Keratinocyte (primary cell): ENCODE results near the gene DIS3L2. TPM values are rescaled to one million over a fixed set of nuclear protein-coding genes. Genes with fewer than 3 reads are reported as not detected.

Experiments used
- DNase-seq: peaks from one replicate; pipeline ENCODE4 v3.0.0-alpha.2; 2011; ENCODE audit warnings: low read depth, missing footprints, low spot score
- FAIRE-seq: peaks from 2 replicates; lab custom pipeline; 2011; peaks lifted over from hg19 to GRCh38; lab: Jason Lieb, UNC
- H2AFZ ChIP-seq: 2 replicates; pipeline ENCODE4 v1.6.0; 2012; ENCODE audit warnings: low read length, control low read depth, inconsistent platforms; ENCODE audit not compliant: control insufficient read depth
- H3K27ac ChIP-seq: 2 replicates; pipeline ENCODE4 v1.5.1; 2011; ENCODE audit warnings: low read length; ENCODE audit not compliant: control insufficient read depth, insufficient read depth
- H3K27me3 ChIP-seq: 3 replicates; pipeline ENCODE4 v1.6.0; 2011; ENCODE audit warnings: low read length; ENCODE audit not compliant: control insufficient read depth, insufficient read depth; ENCODE audit errors: extremely low read depth
- H3K36me3 ChIP-seq, 2 experiments: 2 replicates in 1 of 2; 3 replicates in 1 of 2; pipeline ENCODE4 v1.5.1; 2011; ENCODE audit warnings: low read length in 2 of 2, mild to moderate bottlenecking in 1 of 2; ENCODE audit not compliant: control insufficient read depth in 2 of 2, insufficient read depth in 2 of 2; ENCODE audit errors: extremely low read depth in 1 of 2
- H3K4me1 ChIP-seq: 3 replicates; pipeline ENCODE4 v1.5.1; 2011; ENCODE audit warnings: low read length; ENCODE audit not compliant: control insufficient read depth, insufficient read depth; ENCODE audit errors: extremely low read depth
- H3K4me2 ChIP-seq: 3 replicates; pipeline ENCODE4 v1.6.0; 2011; ENCODE audit warnings: low read depth, low read length; ENCODE audit not compliant: control insufficient read depth, insufficient read depth; ENCODE audit errors: extremely low read depth
- H3K4me3 ChIP-seq, 3 experiments: fragments of 200-600 bp in 1 of 3; sonication (generic) in 1 of 3; 2 replicates in 2 of 3; 3 replicates in 1 of 3; pipeline ENCODE4 v1.5.1; 2011 to 2016; ENCODE audit warnings: low read length in 3 of 3, mild to moderate bottlenecking in 3 of 3, control low read depth in 2 of 3, inconsistent platforms in 1 of 3, low read depth in 1 of 3, mixed read lengths in 1 of 3, mixed run types in 1 of 3, moderate library complexity in 1 of 3; ENCODE audit not compliant: control insufficient read depth in 2 of 3, insufficient read depth in 2 of 3; ENCODE audit errors: extremely low read depth in 1 of 3
- H3K79me2 ChIP-seq: 2 replicates; pipeline ENCODE4 v1.6.0; 2012; ENCODE audit warnings: low read length; ENCODE audit not compliant: control insufficient read depth, insufficient read depth
- H3K9ac ChIP-seq: 3 replicates; pipeline ENCODE4 v1.6.0; 2011; ENCODE audit warnings: low read length; ENCODE audit not compliant: control insufficient read depth, insufficient read depth; ENCODE audit errors: extremely low read depth
- H3K9me1 ChIP-seq: 3 replicates; pipeline ENCODE4 v1.6.0; 2011; ENCODE audit warnings: low read length; ENCODE audit not compliant: control insufficient read depth, insufficient read depth; ENCODE audit errors: extremely low read depth
- H3K9me3 ChIP-seq: 2 replicates; pipeline ENCODE4 v1.5.1; 2012; ENCODE audit warnings: low read depth, low read length; ENCODE audit not compliant: control insufficient read depth
- H4K20me1 ChIP-seq: 3 replicates; pipeline ENCODE4 v1.6.0; 2011; ENCODE audit warnings: low read length; ENCODE audit not compliant: control insufficient read depth, insufficient read depth; ENCODE audit errors: extremely low read depth
- EZH2 ChIP-seq: IDR thresholded peaks from one replicate; pipeline ENCODE4 v1.6.1; 2012; ENCODE audit warnings: inconsistent platforms, mild to moderate bottlenecking, low read length, moderate library complexity
- dilution Hi-C: fragments of 300-500 bp; cut with MboI; formaldehyde crosslinking; loops from one replicate; pipeline ENCODE4 v1.7.0; 2020; ENCODE audit warnings: low sequenced_read_pairs; ENCODE audit not compliant: extremely low pct_ligation_motif_present
- polyA plus RNA-seq, 5 experiments: library from polyadenylated mRNA; depleted of rRNA in 3 of 5; stranded (reverse) in 3 of 5; stranded (forward) in 1 of 5; unstranded in 1 of 5; fragments of >200 nt; gene quantifications; 1 replicate in 1 of 5; 2 replicates in 3 of 5; 3 replicates in 1 of 5; pipeline versions ENCODE4 v1.2.1 to v1.2.3, GENCODE V29; 2011 to 2012; ENCODE audit warnings: missing spikeins in 2 of 5, low read depth in 1 of 5, low replicate concordance in 1 of 5
- TF ChIP-seq, protein P1 (sequence below), 3 experiments: IDR thresholded peaks in 1 of 3; conservative IDR thresholded peaks in 1 of 3; optimal IDR thresholded peaks in 1 of 3; 2 replicates in 2 of 3; 3 replicates in 1 of 3; pipeline versions ENCODE3 to v1.5.1; 2011; ENCODE audit warnings: low read length in 3 of 3, mild to moderate bottlenecking in 3 of 3, moderate library complexity in 2 of 3, control low read depth in 1 of 3, inconsistent platforms in 1 of 3; ENCODE audit not compliant: insufficient read depth in 2 of 3; ENCODE audit errors: extremely low read depth in 1 of 3

Gene DIS3L2
- polyA plus RNA-seq, 1 donor (not counting 4 experiments of a cell fraction or from before 2014, with no cell fraction given), result 8.6 TPM

DNA sequence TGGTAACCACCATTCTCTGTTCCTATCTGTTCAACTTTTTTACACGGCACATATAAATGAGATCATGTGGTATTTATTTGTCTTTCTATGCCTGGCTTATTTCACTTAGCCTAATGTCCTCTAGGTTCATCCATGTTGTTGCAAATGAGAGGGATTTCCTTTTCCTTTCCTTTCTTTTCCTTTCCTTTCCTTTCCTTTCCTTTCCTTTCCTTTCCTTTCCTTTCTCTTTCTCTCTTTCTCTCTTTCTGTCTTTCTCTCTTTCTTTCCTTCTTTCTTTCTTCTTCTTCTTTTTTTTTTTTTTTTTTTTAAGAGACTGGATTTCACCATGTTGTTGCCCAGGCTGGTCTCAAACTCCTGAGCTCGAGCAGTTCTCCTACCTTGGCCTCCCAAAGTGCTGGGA is 38.9 kb downstream of the DIS3L2 start:
- H3K9ac ChIP-seq, result no peak overlapping the region
- no peak overlapping the region for H3K27ac ChIP-seq
- dilution Hi-C loops, result no loop called here
- H3K9me1 ChIP-seq, result no peaks in the 10 kb centered on the region
- no peaks in the 10 kb centered on the region for H3K4me1 ChIP-seq
- no peaks in the 10 kb centered on the region for H3K9me3 ChIP-seq
- no peak overlapping the region for H2AFZ ChIP-seq
- H3K4me3 ChIP-seq, result no peak overlapping the region
- peaks cover 19% of the 10 kb centered on the region for H3K79me2 ChIP-seq
- H3K36me3 ChIP-seq, result no peaks in the 10 kb centered on the region
- H4K20me1 ChIP-seq, result no peaks in the 10 kb centered on the region
- no peak for DNase-seq
- H3K4me2 ChIP-seq, result no peak overlapping the region
- TF ChIP-seq, protein P1, sequence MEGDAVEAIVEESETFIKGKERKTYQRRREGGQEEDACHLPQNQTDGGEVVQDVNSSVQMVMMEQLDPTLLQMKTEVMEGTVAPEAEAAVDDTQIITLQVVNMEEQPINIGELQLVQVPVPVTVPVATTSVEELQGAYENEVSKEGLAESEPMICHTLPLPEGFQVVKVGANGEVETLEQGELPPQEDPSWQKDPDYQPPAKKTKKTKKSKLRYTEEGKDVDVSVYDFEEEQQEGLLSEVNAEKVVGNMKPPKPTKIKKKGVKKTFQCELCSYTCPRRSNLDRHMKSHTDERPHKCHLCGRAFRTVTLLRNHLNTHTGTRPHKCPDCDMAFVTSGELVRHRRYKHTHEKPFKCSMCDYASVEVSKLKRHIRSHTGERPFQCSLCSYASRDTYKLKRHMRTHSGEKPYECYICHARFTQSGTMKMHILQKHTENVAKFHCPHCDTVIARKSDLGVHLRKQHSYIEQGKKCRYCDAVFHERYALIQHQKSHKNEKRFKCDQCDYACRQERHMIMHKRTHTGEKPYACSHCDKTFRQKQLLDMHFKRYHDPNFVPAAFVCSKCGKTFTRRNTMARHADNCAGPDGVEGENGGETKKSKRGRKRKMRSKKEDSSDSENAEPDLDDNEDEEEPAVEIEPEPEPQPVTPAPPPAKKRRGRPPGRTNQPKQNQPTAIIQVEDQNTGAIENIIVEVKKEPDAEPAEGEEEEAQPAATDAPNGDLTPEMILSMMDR (optimal IDR thresholded peaks at IDR 0.05 in 1 of 3, IDR thresholded peaks at IDR 0.05 in 1 of 3, conservative IDR thresholded peaks at IDR 0.05 in 1 of 3; ENCODE audit: extremely low read depth in 1 of 3, insufficient read depth in 2 of 3, low read length in 3 of 3), result no peak
- TF ChIP-seq EZH2, result no peak
- H3K27me3 ChIP-seq, result no peaks in the 10 kb centered on the region
- no peak for FAIRE-seq

DNA sequence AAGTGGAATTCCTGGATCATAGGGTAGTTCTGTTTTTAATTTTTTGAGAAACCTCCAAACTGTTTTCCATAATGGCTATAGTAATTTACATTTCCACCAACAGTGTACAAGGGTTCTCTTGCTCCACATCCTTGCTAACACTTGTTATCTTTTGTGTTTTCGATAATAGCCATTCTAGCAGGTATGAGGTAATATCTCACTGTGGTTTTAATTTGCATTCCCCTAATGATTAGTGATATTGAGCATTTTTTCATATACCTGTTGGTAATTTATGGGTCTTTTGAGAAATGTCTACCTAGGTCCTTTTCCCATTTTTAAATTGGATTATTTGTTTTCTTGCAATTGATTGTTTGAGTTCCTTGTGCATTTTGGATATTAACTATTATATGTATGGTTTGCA is 39.6 kb downstream of the DIS3L2 start:
- H3K36me3 ChIP-seq, result no peaks in the 10 kb centered on the region
- H3K4me3 ChIP-seq, result no peak overlapping the region
- no peak overlapping the region for H3K27ac ChIP-seq

More for the DNA sequence above, 39.6 kb downstream of the DIS3L2 start:
- FAIRE-seq (no peak), DNase-seq (no peak)
- no peaks in the 10 kb centered on the region for H3K4me1 ChIP-seq
- TF ChIP-seq, protein P1 (optimal IDR thresholded peaks at IDR 0.05 in 1 of 3, IDR thresholded peaks at IDR 0.05 in 1 of 3, conservative IDR thresholded peaks at IDR 0.05 in 1 of 3; ENCODE audit: extremely low read depth in 1 of 3, insufficient read depth in 2 of 3, low read length in 3 of 3), result no peak
- TF ChIP-seq EZH2, result no peak
- no peak overlapping the region for H2AFZ ChIP-seq
- H4K20me1 ChIP-seq, result no peaks in the 10 kb centered on the region
- peaks cover 19% of the 10 kb centered on the region for H3K79me2 ChIP-seq
- dilution Hi-C loops, result no loop called here
- H3K9me1 ChIP-seq, result no peaks in the 10 kb centered on the region
- H3K27me3 ChIP-seq, result no peaks in the 10 kb centered on the region
- H3K4me2 ChIP-seq, result no peak overlapping the region
- H3K9me3 ChIP-seq, result no peaks in the 10 kb centered on the region
- no peak overlapping the region for H3K9ac ChIP-seq
